Measurements from ENCODE around the gene SMG6. TPM values are rescaled to one million over a fixed set of nuclear protein-coding genes. Genes with fewer than 3 reads are reported as not detected.

SMG6 gene
- total RNA-seq, 2 donors from 2014 or later: 39.0 to 52.8 TPM

- no peaks in the 10 kb centered on the region for H3K27me3 Mint-ChIP-seq
- peaks cover 8% of the 10 kb centered on the region for H3K4me1 Mint-ChIP-seq
- no peak for ATAC-seq (replicated peaks)
- H3K27ac Mint-ChIP-seq: no peak overlapping the region
- no peaks in the 10 kb centered on the region for H3K9me3 Mint-ChIP-seq
- H3K4me3 Mint-ChIP-seq: no peak overlapping the region
- peaks cover 22% of the 10 kb centered on the region for H3K36me3 Mint-ChIP-seq (ENCODE audit: low read depth)
Measured at GRCh38 chr17:2138761-2139160, 164.8 kb downstream of the SMG6 start.

- H3K27ac Mint-ChIP-seq: peak overlapping the region; percentile 70
- no peaks in the 10 kb centered on the region for H3K9me3 Mint-ChIP-seq
- peaks cover 8% of the 10 kb centered on the region for H3K4me1 Mint-ChIP-seq
- no peak overlapping the region for H3K4me3 Mint-ChIP-seq
- peak; percentile 75 for ATAC-seq (replicated peaks)
- H3K36me3 Mint-ChIP-seq (ENCODE audit: low read depth): peaks cover 21% of the 10 kb centered on the region
- H3K27me3 Mint-ChIP-seq: no peaks in the 10 kb centered on the region
Measured at GRCh38 chr17:2138318-2138717, 165.3 kb downstream of the SMG6 start.

- H3K36me3 Mint-ChIP-seq (ENCODE audit: low read depth): peaks cover 24% of the 10 kb centered on the region
- no peaks in the 10 kb centered on the region for H3K27me3 Mint-ChIP-seq
- peaks cover 8% of the 10 kb centered on the region for H3K4me1 Mint-ChIP-seq
- H3K4me3 Mint-ChIP-seq: no peak overlapping the region
- no peaks in the 10 kb centered on the region for H3K9me3 Mint-ChIP-seq
- peak overlapping the region; percentile 70 for H3K27ac Mint-ChIP-seq
- ATAC-seq (replicated peaks): no peak
Measured at GRCh38 chr17:2137342-2138098, 166.1 kb downstream of the SMG6 start.

- H3K27me3 Mint-ChIP-seq: no peaks in the 10 kb centered on the region
- no peak overlapping the region for H3K4me3 Mint-ChIP-seq
- no peaks in the 10 kb centered on the region for H3K9me3 Mint-ChIP-seq
- H3K27ac Mint-ChIP-seq: no peak overlapping the region
- H3K4me1 Mint-ChIP-seq: peaks cover 8% of the 10 kb centered on the region
- peak; percentile 29 for ATAC-seq (replicated peaks)
- H3K36me3 Mint-ChIP-seq (ENCODE audit: low read depth): peaks cover 31% of the 10 kb centered on the region
Measured at GRCh38 chr17:2136241-2136640, 167.3 kb downstream of the SMG6 start.

GRCh38 chr17:2128011-2128410, 175.6 kb downstream of the SMG6 start:
- Mint-ChIP-seq H3K27ac (no peak overlapping the region), H3K4me3 (no peak overlapping the region), H3K36me3 (ENCODE audit: low read depth) (peaks cover 32% of the 10 kb centered on the region), H3K4me1 (peaks cover 12% of the 10 kb centered on the region), H3K9me3 (no peaks in the 10 kb centered on the region), H3K27me3 (no peaks in the 10 kb centered on the region)
- ATAC-seq (replicated peaks): no peak

- H3K27ac Mint-ChIP-seq: no peak overlapping the region
- no peaks in the 10 kb centered on the region for H3K27me3 Mint-ChIP-seq
- H3K4me3 Mint-ChIP-seq: no peak overlapping the region
- ATAC-seq (replicated peaks): no peak
- H3K4me1 Mint-ChIP-seq: peaks cover 12% of the 10 kb centered on the region
- H3K36me3 Mint-ChIP-seq (ENCODE audit: low read depth): peaks cover 30% of the 10 kb centered on the region
- no peaks in the 10 kb centered on the region for H3K9me3 Mint-ChIP-seq
Measured at GRCh38 chr17:2125013-2125535, 178.5 kb downstream of the SMG6 start.

- peaks cover 12% of the 10 kb centered on the region for H3K4me1 Mint-ChIP-seq
- no peak for ATAC-seq (replicated peaks)
- no peaks in the 10 kb centered on the region for H3K27me3 Mint-ChIP-seq
- peak overlapping the region; percentile 16 for H3K27ac Mint-ChIP-seq
- no peaks in the 10 kb centered on the region for H3K9me3 Mint-ChIP-seq
- no peak overlapping the region for H3K4me3 Mint-ChIP-seq
- H3K36me3 Mint-ChIP-seq (ENCODE audit: low read depth): peaks cover 34% of the 10 kb centered on the region
Measured at GRCh38 chr17:2124391-2124790, 179.2 kb downstream of the SMG6 start.

GRCh38 chr17:2123375-2124251, 180.0 kb downstream of the SMG6 start:
- H3K36me3 Mint-ChIP-seq (ENCODE audit: low read depth): peaks cover 34% of the 10 kb centered on the region
- ATAC-seq (replicated peaks): no peak
- no peak overlapping the region for H3K4me3 Mint-ChIP-seq
- peaks cover 12% of the 10 kb centered on the region for H3K4me1 Mint-ChIP-seq
- H3K27me3 Mint-ChIP-seq: no peaks in the 10 kb centered on the region
- no peaks in the 10 kb centered on the region for H3K9me3 Mint-ChIP-seq
- H3K27ac Mint-ChIP-seq: no peak overlapping the region

GRCh38 chr17:2122641-2123302, 180.8 kb downstream of the SMG6 start:
- H3K4me3 Mint-ChIP-seq: no peak overlapping the region
- peaks cover 12% of the 10 kb centered on the region for H3K4me1 Mint-ChIP-seq
- no peaks in the 10 kb centered on the region for H3K9me3 Mint-ChIP-seq
- no peak overlapping the region for H3K27ac Mint-ChIP-seq
- peaks cover 31% of the 10 kb centered on the region for H3K36me3 Mint-ChIP-seq (ENCODE audit: low read depth)
- no peak for ATAC-seq (replicated peaks)
- no peaks in the 10 kb centered on the region for H3K27me3 Mint-ChIP-seq

- Mint-ChIP-seq H3K27ac (no peak overlapping the region), H3K27me3 (no peaks in the 10 kb centered on the region), H3K9me3 (no peaks in the 10 kb centered on the region), H3K4me1 (peaks cover 12% of the 10 kb centered on the region), H3K4me3 (no peak overlapping the region), H3K36me3 (ENCODE audit: low read depth) (peaks cover 27% of the 10 kb centered on the region)
- ATAC-seq (replicated peaks): no peak
Measured at GRCh38 chr17:2120586-2121335, 182.8 kb downstream of the SMG6 start.

- Mint-ChIP-seq H3K9me3 (no peaks in the 10 kb centered on the region), H3K4me1 (no peaks in the 10 kb centered on the region), H3K4me3 (no peak overlapping the region), H3K27ac (no peak overlapping the region), H3K36me3 (ENCODE audit: low read depth) (peaks cover 8% of the 10 kb centered on the region), H3K27me3 (no peaks in the 10 kb centered on the region)
- ATAC-seq (replicated peaks): no peak
Measured at GRCh38 chr17:2113279-2113622, 190.3 kb downstream of the SMG6 start.

- Mint-ChIP-seq H3K27me3 (no peaks in the 10 kb centered on the region), H3K9me3 (no peaks in the 10 kb centered on the region), H3K36me3 (ENCODE audit: low read depth) (peaks cover 12% of the 10 kb centered on the region), H3K4me3 (no peak overlapping the region), H3K27ac (no peak overlapping the region), H3K4me1 (no peaks in the 10 kb centered on the region)
- no peak for ATAC-seq (replicated peaks)
Measured at GRCh38 chr17:2111691-2112090, 191.9 kb downstream of the SMG6 start.

- no peaks in the 10 kb centered on the region for H3K27me3 Mint-ChIP-seq
- no peaks in the 10 kb centered on the region for H3K9me3 Mint-ChIP-seq
- H3K4me3 Mint-ChIP-seq: no peak overlapping the region
- H3K36me3 Mint-ChIP-seq (ENCODE audit: low read depth): peaks cover 15% of the 10 kb centered on the region
- ATAC-seq (replicated peaks): no peak
- H3K27ac Mint-ChIP-seq: no peak overlapping the region
- peaks cover 7% of the 10 kb centered on the region for H3K4me1 Mint-ChIP-seq
Measured at GRCh38 chr17:2110436-2110835, 193.1 kb downstream of the SMG6 start.

- no peak overlapping the region for H3K4me3 Mint-ChIP-seq
- no peak overlapping the region for H3K27ac Mint-ChIP-seq
- no peak for ATAC-seq (replicated peaks)
- no peaks in the 10 kb centered on the region for H3K27me3 Mint-ChIP-seq
- H3K36me3 Mint-ChIP-seq (ENCODE audit: low read depth): peaks cover 30% of the 10 kb centered on the region
- H3K4me1 Mint-ChIP-seq: peaks cover 7% of the 10 kb centered on the region
- H3K9me3 Mint-ChIP-seq: no peaks in the 10 kb centered on the region
Measured at GRCh38 chr17:2108170-2108569, 195.4 kb downstream of the SMG6 start.

Measured in activated T-helper 17 cell treated with anti-CD3 and anti-CD28 coated beads, Interleukin-2, amount 50 U/mL, for 72 hours (primary cell).